D721Med (cell line): ENCODE measurements around the gene LARGE2.
"Not testable (repeated sequence)": the region's sequence is repeated elsewhere in the genome, so short reads cannot be mapped to it uniquely, and the experiment has no call there.

ENCODE experiments used
- DNase-seq: peaks from one replicate; pipeline ENCODE4 v3.0.0; 2011; ENCODE audit warnings: low spot score; ENCODE audit not compliant: insufficient read length
- FAIRE-seq: peaks from 2 replicates; lab custom pipeline; 2011; peaks lifted over from hg19 to GRCh38; lab: Jason Lieb, UNC
- CTCF ChIP-seq: IDR thresholded peaks from 2 replicates; pipeline ENCODE4 v1.5.1; 2012; ENCODE audit warnings: mild to moderate bottlenecking, control low read depth; ENCODE audit not compliant: insufficient read depth; ENCODE audit errors: missing control alignments

Gene LARGE2

GRCh38 chr11:45902452-45903380, 19.7 kb upstream of the LARGE2 start:
- FAIRE-seq (no peak), DNase-seq (no peak)
- TF ChIP-seq CTCF, result no peak

GRCh38 chr11:45904309-45904915, 18.0 kb upstream of the LARGE2 start:
- FAIRE-seq (no peak), DNase-seq (no peak)
- no peak for TF ChIP-seq CTCF

GRCh38 chr11:45905095-45905494, 17.4 kb upstream of the LARGE2 start:
- DNase-seq (no peak), FAIRE-seq (no peak)
- no peak for TF ChIP-seq CTCF

- not testable (repeated sequence) for FAIRE-seq, DNase-seq
These were observed 16.9 kb upstream of the LARGE2 start for GRCh38 chr11:45905576-45905975.

GRCh38 chr11:45906096-45906682, 16.3 kb upstream of the LARGE2 start:
- no peak for TF ChIP-seq CTCF
- FAIRE-seq (no peak), DNase-seq (no peak)

- DNase-seq (no peak), FAIRE-seq (no peak)
- no peak for TF ChIP-seq CTCF
These were observed 15.4 kb upstream of the LARGE2 start, which contains the start of gene FREY1 for GRCh38 chr11:45906965-45907611. TSS of gene FREY1 (minus strand) at chr11:45907271. CDS start at chr11:45907245, 26 bp downstream.

- DNase-seq (no peak), FAIRE-seq (no peak)
- TF ChIP-seq CTCF, result no peak
These were observed 14.5 kb upstream of the LARGE2 start for GRCh38 chr11:45907911-45908370.
